Hematopoietic multipotent progenitor cell treated with erythropoietin and hydrocortisone succinate and interleukin-3 and kit ligand, for 4 days (in vitro differentiated cells): ENCODE measurements around the gene EFNA3.
"Not testable (repeated sequence)": the region's sequence is repeated elsewhere in the genome, so short reads cannot be mapped to it uniquely, and the experiment has no call there.

ENCODE experiments used
- DNase-seq: peaks from one replicate; pipeline ENCODE4 v3.0.0-alpha.2; 2015

EFNA3 gene

GRCh38 chr1:155117610-155118009, 39.0 kb downstream of the EFNA3 start:
- no peak for DNase-seq

GRCh38 chr1:155118090-155118489, 39.5 kb downstream of the EFNA3 start:
- DNase-seq, result not testable (repeated sequence)

- no peak for DNase-seq
Measured at GRCh38 chr1:155120253-155120652, 41.6 kb downstream of the EFNA3 start.

- DNase-seq, result no peak
Measured at GRCh38 chr1:155121249-155121648, 42.6 kb downstream of the EFNA3 start.

GRCh38 chr1:155122308-155122707, 43.7 kb downstream of the EFNA3 start:
- no peak for DNase-seq

- no peak for DNase-seq
Measured at GRCh38 chr1:155123801-155124200, 45.2 kb downstream of the EFNA3 start.

- DNase-seq, result no peak
Measured at GRCh38 chr1:155124503-155125463, 46.1 kb downstream of the EFNA3 start.

GRCh38 chr1:155125511-155125945, 46.9 kb downstream of the EFNA3 start:
- DNase-seq, result peak; percentile 19

GRCh38 chr1:155125946-155126555, 47.4 kb downstream of the EFNA3 start:
- DNase-seq, result no peak

- DNase-seq, result peak; percentile 64
Measured at GRCh38 chr1:155126556-155127104, 48.0 kb downstream of the EFNA3 start.

GRCh38 chr1:155127105-155127966, 48.7 kb downstream of the EFNA3 start, which contains the start of gene EFNA1:
Gene EFNA1, plus strand, starts transcription at chr1:155127876. Its CDS starts 102 bp downstream, at chr1:155127978.
- peak; percentile 70 for DNase-seq

GRCh38 chr1:155127967-155128754, 49.5 kb downstream of the EFNA3 start:
- DNase-seq, result peak; percentile 22

- DNase-seq, result peak; percentile 58
Measured at GRCh38 chr1:155128755-155129473, 50.3 kb downstream of the EFNA3 start.

GRCh38 chr1:155130272-155131006, 51.8 kb downstream of the EFNA3 start:
- DNase-seq, result peak; percentile 61

GRCh38 chr1:155131285-155131684, 52.6 kb downstream of the EFNA3 start:
- no peak for DNase-seq

GRCh38 chr1:155131856-155132255, 53.2 kb downstream of the EFNA3 start:
- no peak for DNase-seq

GRCh38 chr1:155133799-155134281, 55.2 kb downstream of the EFNA3 start:
- no peak for DNase-seq

GRCh38 chr1:155134322-155134721, 55.7 kb downstream of the EFNA3 start:
- DNase-seq, result no peak

- peak; percentile 85 for DNase-seq
Measured at GRCh38 chr1:155134880-155135414, 56.3 kb downstream of the EFNA3 start.
